Measurements from ENCODE around the gene MAJIN.

The MAJIN gene

DNA sequence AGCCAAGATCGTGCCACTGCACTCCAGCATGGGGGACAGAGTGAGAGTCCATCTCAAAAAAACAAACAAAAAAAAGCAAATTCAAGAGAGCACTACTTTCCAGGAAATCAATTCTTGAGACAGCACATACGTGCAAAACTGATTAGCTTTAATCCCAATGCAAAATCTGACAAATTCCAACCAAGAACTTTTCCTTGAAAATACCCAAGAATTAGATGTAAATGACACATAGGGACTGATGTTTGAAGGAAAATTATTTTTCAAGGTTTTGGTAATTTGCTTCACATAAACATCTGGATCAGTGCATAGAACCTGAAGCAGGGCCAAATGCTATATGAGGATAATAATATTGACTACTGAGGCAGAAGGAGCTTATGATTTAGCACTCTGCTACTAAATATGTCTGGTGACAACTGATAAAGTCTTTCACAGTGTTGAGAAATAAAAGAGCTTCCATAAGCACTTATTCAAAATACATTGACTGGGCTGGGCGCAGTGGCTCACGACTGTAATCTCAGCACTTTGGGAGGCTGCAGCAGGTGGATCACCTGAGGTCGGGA is 8.8 kb downstream of the MAJIN start:
- ATAC-seq: no peak

DNA sequence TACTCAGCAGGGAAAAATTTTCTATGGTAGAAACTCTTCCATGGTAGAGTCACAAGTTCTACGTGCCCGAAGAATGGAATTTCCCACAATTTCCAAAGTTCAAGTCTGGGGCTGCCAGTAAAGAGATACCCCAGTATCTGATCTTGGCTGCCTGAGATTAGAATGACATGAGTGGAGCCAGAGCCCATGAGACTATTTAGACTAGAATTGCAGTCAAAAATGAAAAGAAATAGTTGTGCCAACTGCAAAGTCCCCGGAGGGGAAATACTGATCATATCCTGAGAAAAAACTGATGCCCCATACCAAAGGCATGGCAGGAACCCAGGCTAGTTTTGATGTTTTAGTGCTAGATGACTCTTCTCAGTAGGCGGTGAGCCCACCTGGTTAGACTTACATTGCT is 11.2 kb downstream of the MAJIN start:
- ATAC-seq: no peak
- no peak for TF ChIP-seq CSDC2 (CRISPR knock-in tag; IDR thresholded peaks at IDR 0.05)
- TF ChIP-seq ZFP3 (CRISPR knock-in tag; IDR thresholded peaks at IDR 0.05): no peak
- TF ChIP-seq TOX (CRISPR knock-in tag; IDR thresholded peaks at IDR 0.05; ENCODE audit: borderline replicate concordance): no peak
- TF ChIP-seq SNAI2 (CRISPR knock-in tag; IDR thresholded peaks at IDR 0.05): no peak
- TF ChIP-seq TCF4 (CRISPR knock-in tag; IDR thresholded peaks at IDR 0.05; ENCODE audit: borderline replicate concordance): no peak
- TF ChIP-seq ISL1 (CRISPR knock-in tag; IDR thresholded peaks at IDR 0.05): peak; percentile 50; the same call in 1 of the 2 replicates
- TF ChIP-seq, protein P1, sequence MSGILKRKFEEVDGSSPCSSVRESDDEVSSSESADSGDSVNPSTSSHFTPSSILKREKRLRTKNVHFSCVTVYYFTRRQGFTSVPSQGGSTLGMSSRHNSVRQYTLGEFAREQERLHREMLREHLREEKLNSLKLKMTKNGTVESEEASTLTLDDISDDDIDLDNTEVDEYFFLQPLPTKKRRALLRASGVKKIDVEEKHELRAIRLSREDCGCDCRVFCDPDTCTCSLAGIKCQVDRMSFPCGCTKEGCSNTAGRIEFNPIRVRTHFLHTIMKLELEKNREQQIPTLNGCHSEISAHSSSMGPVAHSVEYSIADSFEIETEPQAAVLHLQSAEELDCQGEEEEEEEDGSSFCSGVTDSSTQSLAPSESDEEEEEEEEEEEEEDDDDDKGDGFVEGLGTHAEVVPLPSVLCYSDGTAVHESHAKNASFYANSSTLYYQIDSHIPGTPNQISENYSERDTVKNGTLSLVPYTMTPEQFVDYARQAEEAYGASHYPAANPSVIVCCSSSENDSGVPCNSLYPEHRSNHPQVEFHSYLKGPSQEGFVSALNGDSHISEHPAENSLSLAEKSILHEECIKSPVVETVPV (CRISPR knock-in tag; IDR thresholded peaks at IDR 0.05): no peak
- no peak for TF ChIP-seq ESRRG (CRISPR knock-in tag; IDR thresholded peaks at IDR 0.05)
- TF ChIP-seq RARB (CRISPR knock-in tag; IDR thresholded peaks at IDR 0.05): no peak
- TF ChIP-seq, protein P2, sequence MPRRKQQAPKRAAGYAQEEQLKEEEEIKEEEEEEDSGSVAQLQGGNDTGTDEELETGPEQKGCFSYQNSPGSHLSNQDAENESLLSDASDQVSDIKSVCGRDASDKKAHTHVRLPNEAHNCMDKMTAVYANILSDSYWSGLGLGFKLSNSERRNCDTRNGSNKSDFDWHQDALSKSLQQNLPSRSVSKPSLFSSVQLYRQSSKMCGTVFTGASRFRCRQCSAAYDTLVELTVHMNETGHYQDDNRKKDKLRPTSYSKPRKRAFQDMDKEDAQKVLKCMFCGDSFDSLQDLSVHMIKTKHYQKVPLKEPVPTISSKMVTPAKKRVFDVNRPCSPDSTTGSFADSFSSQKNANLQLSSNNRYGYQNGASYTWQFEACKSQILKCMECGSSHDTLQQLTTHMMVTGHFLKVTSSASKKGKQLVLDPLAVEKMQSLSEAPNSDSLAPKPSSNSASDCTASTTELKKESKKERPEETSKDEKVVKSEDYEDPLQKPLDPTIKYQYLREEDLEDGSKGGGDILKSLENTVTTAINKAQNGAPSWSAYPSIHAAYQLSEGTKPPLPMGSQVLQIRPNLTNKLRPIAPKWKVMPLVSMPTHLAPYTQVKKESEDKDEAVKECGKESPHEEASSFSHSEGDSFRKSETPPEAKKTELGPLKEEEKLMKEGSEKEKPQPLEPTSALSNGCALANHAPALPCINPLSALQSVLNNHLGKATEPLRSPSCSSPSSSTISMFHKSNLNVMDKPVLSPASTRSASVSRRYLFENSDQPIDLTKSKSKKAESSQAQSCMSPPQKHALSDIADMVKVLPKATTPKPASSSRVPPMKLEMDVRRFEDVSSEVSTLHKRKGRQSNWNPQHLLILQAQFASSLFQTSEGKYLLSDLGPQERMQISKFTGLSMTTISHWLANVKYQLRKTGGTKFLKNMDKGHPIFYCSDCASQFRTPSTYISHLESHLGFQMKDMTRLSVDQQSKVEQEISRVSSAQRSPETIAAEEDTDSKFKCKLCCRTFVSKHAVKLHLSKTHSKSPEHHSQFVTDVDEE (CRISPR knock-in tag; IDR thresholded peaks at IDR 0.05): peak; percentile 76
- no peak for TF ChIP-seq ZC3H10 (CRISPR knock-in tag; IDR thresholded peaks at IDR 0.05)
- no peak for TF ChIP-seq PPARA (CRISPR knock-in tag; IDR thresholded peaks at IDR 0.05; ENCODE audit: borderline replicate concordance)

More for the DNA sequence above, 8.8 kb downstream of the MAJIN start:
- TF ChIP-seq ISL1 (CRISPR knock-in tag; IDR thresholded peaks at IDR 0.05) (no peak), ZC3H10 (CRISPR knock-in tag; IDR thresholded peaks at IDR 0.05) (no peak), GLIS3 (CRISPR knock-in tag; IDR thresholded peaks at IDR 0.05) (no peak), ZFP3 (CRISPR knock-in tag; IDR thresholded peaks at IDR 0.05) (no peak), ZNF565 (CRISPR knock-in tag; conservative IDR thresholded peaks at IDR 0.05; ENCODE audit: low read depth) (no peak), ZNF8 (CRISPR knock-in tag; IDR thresholded peaks at IDR 0.05) (no peak), RARB (CRISPR knock-in tag; IDR thresholded peaks at IDR 0.05) (no peak), ESRRG (CRISPR knock-in tag; IDR thresholded peaks at IDR 0.05) (no peak), CSDC2 (CRISPR knock-in tag; IDR thresholded peaks at IDR 0.05) (no peak)
- TF ChIP-seq, protein P3, sequence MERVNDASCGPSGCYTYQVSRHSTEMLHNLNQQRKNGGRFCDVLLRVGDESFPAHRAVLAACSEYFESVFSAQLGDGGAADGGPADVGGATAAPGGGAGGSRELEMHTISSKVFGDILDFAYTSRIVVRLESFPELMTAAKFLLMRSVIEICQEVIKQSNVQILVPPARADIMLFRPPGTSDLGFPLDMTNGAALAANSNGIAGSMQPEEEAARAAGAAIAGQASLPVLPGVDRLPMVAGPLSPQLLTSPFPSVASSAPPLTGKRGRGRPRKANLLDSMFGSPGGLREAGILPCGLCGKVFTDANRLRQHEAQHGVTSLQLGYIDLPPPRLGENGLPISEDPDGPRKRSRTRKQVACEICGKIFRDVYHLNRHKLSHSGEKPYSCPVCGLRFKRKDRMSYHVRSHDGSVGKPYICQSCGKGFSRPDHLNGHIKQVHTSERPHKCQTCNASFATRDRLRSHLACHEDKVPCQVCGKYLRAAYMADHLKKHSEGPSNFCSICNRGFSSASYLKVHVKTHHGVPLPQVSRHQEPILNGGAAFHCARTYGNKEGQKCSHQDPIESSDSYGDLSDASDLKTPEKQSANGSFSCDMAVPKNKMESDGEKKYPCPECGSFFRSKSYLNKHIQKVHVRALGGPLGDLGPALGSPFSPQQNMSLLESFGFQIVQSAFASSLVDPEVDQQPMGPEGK (CRISPR knock-in tag; IDR thresholded peaks at IDR 0.05; ENCODE audit: borderline replicate concordance): no peak
- TF ChIP-seq, protein P4, sequence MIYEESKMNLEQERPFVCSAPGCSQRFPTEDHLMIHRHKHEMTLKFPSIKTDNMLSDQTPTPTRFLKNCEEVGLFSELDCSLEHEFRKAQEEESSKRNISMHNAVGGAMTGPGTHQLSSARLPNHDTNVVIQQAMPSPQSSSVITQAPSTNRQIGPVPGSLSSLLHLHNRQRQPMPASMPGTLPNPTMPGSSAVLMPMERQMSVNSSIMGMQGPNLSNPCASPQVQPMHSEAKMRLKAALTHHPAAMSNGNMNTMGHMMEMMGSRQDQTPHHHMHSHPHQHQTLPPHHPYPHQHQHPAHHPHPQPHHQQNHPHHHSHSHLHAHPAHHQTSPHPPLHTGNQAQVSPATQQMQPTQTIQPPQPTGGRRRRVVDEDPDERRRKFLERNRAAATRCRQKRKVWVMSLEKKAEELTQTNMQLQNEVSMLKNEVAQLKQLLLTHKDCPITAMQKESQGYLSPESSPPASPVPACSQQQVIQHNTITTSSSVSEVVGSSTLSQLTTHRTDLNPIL (CRISPR knock-in tag; IDR thresholded peaks at IDR 0.05; ENCODE audit: low read depth): no peak

DNA sequence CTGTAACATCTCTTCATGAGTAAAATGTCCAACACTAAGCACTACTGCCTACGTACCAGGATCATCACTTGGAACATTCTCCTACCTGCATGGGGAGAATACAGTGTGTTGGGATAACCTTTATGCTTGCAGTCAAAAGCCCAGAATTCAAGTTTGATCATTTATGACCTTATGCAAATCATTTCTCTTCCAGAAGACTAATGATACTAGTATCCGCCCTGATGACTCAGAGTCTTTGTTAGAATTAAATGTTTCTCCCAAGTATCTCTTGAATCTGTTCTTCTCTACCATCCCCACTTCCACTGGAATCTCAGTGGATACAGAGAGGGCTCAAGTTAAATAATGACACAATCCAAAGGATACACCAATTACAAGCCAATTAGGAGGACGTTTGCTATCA is 12.4 kb downstream of the MAJIN start:
- TF ChIP-seq GLIS3 (CRISPR knock-in tag; IDR thresholded peaks at IDR 0.05): no peak
- TF ChIP-seq OSR1 (CRISPR knock-in tag; IDR thresholded peaks at IDR 0.05): no peak
- TF ChIP-seq ISL1 (CRISPR knock-in tag; IDR thresholded peaks at IDR 0.05): 0 out of 2 replicates have a peak, but pooled peaks have one; percentile 16
- no peak for TF ChIP-seq ZC3H10 (CRISPR knock-in tag; IDR thresholded peaks at IDR 0.05)
- TF ChIP-seq TCF4 (CRISPR knock-in tag; IDR thresholded peaks at IDR 0.05; ENCODE audit: borderline replicate concordance): no peak
- no peak for TF ChIP-seq ZNF8 (CRISPR knock-in tag; IDR thresholded peaks at IDR 0.05)

DNA sequence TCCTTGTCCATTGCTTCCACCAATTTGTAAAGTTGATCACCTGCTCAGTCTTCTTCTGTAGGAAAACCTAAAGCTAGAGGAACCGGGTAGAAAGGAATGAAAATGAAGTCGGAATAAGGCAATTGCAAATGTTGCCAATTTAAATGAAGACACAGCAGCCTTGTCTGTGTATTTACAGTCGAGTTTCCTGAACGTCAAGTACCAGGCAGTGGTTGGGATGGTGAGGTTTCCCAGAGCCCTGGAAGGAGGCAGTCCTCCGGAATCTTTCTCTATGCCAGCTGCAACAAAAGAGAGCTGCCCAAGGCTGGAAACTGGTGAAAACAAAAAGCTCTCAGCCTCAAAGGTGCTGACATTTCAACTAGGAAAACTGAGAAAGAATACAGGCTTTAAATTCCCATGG is 17.7 kb downstream of the MAJIN start:
- no peak for TF ChIP-seq ZNF70 (CRISPR knock-in tag; IDR thresholded peaks at IDR 0.05)
- no peak for TF ChIP-seq ARNTL (CRISPR knock-in tag; IDR thresholded peaks at IDR 0.05; ENCODE audit: borderline replicate concordance, low read depth)
- TF ChIP-seq, protein P4 (CRISPR knock-in tag; IDR thresholded peaks at IDR 0.05; ENCODE audit: low read depth): no peak
- TF ChIP-seq, protein P5, sequence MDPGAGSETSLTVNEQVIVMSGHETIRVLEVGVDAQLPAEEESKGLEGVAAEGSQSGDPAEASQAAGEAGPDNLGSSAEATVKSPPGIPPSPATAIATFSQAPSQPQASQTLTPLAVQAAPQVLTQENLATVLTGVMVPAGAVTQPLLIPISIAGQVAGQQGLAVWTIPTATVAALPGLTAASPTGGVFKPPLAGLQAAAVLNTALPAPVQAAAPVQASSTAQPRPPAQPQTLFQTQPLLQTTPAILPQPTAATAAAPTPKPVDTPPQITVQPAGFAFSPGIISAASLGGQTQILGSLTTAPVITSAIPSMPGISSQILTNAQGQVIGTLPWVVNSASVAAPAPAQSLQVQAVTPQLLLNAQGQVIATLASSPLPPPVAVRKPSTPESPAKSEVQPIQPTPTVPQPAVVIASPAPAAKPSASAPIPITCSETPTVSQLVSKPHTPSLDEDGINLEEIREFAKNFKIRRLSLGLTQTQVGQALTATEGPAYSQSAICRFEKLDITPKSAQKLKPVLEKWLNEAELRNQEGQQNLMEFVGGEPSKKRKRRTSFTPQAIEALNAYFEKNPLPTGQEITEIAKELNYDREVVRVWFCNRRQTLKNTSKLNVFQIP (CRISPR knock-in tag; IDR thresholded peaks at IDR 0.05; ENCODE audit: borderline replicate concordance, low read depth): no peak
- TF ChIP-seq GLIS3 (CRISPR knock-in tag; IDR thresholded peaks at IDR 0.05): no peak
- no peak for TF ChIP-seq ISL1 (CRISPR knock-in tag; IDR thresholded peaks at IDR 0.05)
- no peak for TF ChIP-seq ZC3H10 (CRISPR knock-in tag; IDR thresholded peaks at IDR 0.05)
- TF ChIP-seq OSR1 (CRISPR knock-in tag; IDR thresholded peaks at IDR 0.05): no peak
- no peak for ATAC-seq

More for the DNA sequence above, 12.4 kb downstream of the MAJIN start:
- ATAC-seq: no peak
